ENCODE results near the gene PLAAT2. TPM values are rescaled to one million over a fixed set of nuclear protein-coding genes. Genes with fewer than 3 reads are reported as not detected.

The PLAAT2 gene
- total RNA-seq, 4 donors from 2014 or later: not detected

DNA sequence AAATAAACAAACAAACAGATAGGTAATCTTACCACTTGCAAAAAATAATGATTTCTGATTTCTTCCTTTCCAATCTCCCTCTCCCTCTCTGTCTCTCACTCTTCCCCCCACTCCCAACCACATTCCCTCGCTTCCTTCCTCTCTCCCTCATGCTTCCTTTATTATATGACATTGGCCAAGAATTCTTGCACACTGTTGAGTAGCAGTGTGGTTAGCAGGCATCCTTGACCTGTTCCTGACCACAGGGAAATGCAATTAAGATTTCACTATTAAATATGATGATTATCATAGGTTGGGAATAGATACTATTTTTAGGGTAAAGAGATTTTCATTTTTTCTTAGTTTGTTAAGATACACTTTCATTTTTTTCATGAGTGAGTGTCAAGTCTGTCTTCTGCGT is 41.3 kb downstream of the PLAAT2 start:
- Histone ChIP-seq H3K4me1 (no peaks in the 10 kb centered on the region), H3K27me3 (no peaks in the 10 kb centered on the region), H3K9me3 (peaks cover 0 to 5% (median 0%) of the 10 kb centered on the region in 4 donors), H3K4me3 (no peak overlapping the region), H3K36me3 (no peaks in the 10 kb centered on the region), H3K27ac (replicated peaks in 1 of 4) (no peak overlapping the region)
- WGBS: 87% methylated on average over 2 of the region's 2 CpGs
- TF ChIP-seq EP300 (IDR thresholded peaks at IDR 0.05) (no peak), POLR2AphosphoS5 (IDR thresholded peaks at IDR 0.05) (no peak), CTCF (IDR thresholded peaks at IDR 0.05) (no peak), POLR2A (IDR thresholded peaks at IDR 0.05; ENCODE audit: low read depth) (no peak)
- intact Hi-C loops (cut with DNase I): no loop called here
- DNase-seq (ENCODE audit: extremely low spot score): no peak

GRCh38 chr11:63520606-63521170 is 42.5 kb downstream of the PLAAT2 start:
- Histone ChIP-seq H3K36me3 (no peaks in the 10 kb centered on the region), H3K27me3 (no peaks in the 10 kb centered on the region), H3K4me3 (no peak overlapping the region), H3K4me1 (no peaks in the 10 kb centered on the region), H3K27ac (replicated peaks in 1 of 4) (no peak overlapping the region), H3K9me3 (peaks cover 0 to 5% (median 0%) of the 10 kb centered on the region in 4 donors)
- intact Hi-C loops (cut with DNase I): no loop called here
- DNase-seq (ENCODE audit: extremely low spot score): no peak
- TF ChIP-seq POLR2A (IDR thresholded peaks at IDR 0.05; ENCODE audit: low read depth): no peak
- no peak for TF ChIP-seq POLR2AphosphoS5 (IDR thresholded peaks at IDR 0.05)
- TF ChIP-seq EP300 (IDR thresholded peaks at IDR 0.05): no peak
- TF ChIP-seq CTCF (IDR thresholded peaks at IDR 0.05): no peak
- 90% methylated on average over 5 of the region's 5 CpGs for WGBS

DNA sequence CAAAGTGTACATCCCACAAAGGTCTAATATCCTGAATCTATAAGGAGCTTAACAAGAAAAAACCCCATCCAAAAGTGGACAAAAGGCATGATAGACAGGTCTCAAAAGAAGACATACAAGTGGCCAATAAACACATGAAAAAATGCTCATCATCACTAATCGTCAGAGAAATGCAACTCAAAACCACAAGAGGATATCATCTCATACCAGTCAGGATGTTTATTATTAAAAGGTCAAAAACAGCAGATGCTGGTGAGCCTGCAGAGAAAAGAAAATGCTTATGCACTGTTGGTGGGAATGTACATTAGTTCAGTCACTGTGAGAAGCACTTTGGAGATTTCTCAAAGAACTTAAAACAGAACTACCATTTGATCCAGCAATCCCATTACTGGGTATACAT is 44.6 kb downstream of the PLAAT2 start:
- peaks cover 0 to 5% (median 0%) of the 10 kb centered on the region in 4 donors for H3K9me3 ChIP-seq
- TF ChIP-seq POLR2A (IDR thresholded peaks at IDR 0.05; ENCODE audit: low read depth) (no peak), CTCF (IDR thresholded peaks at IDR 0.05) (no peak), EP300 (IDR thresholded peaks at IDR 0.05) (no peak), POLR2AphosphoS5 (IDR thresholded peaks at IDR 0.05) (no peak)
- H3K4me3 ChIP-seq: no peak overlapping the region
- H3K27ac ChIP-seq (replicated peaks in 1 of 4): no peak overlapping the region
- no peaks in the 10 kb centered on the region for H3K36me3 ChIP-seq
- intact Hi-C loops (cut with DNase I): no loop called here
- DNase-seq (ENCODE audit: extremely low spot score): no peak
- no peaks in the 10 kb centered on the region for H3K27me3 ChIP-seq
- WGBS: 13% methylated on average over 1 of the region's 1 CpG
- H3K4me1 ChIP-seq: no peaks in the 10 kb centered on the region

GRCh38 chr11:63517156-63517555 is 46.0 kb downstream of the PLAAT2 start:
- Histone ChIP-seq H3K4me3 (no peak overlapping the region), H3K27me3 (no peaks in the 10 kb centered on the region), H3K9me3 (no peaks in the 10 kb centered on the region), H3K36me3 (no peaks in the 10 kb centered on the region), H3K4me1 (no peaks in the 10 kb centered on the region), H3K27ac (replicated peaks in 1 of 4) (no peak overlapping the region)
- TF ChIP-seq CTCF (IDR thresholded peaks at IDR 0.05): no peak
- TF ChIP-seq EP300 (IDR thresholded peaks at IDR 0.05): no peak
- TF ChIP-seq POLR2A (IDR thresholded peaks at IDR 0.05; ENCODE audit: low read depth): no peak
- TF ChIP-seq POLR2AphosphoS5 (IDR thresholded peaks at IDR 0.05): no peak
- intact Hi-C loops (cut with DNase I): no loop called here
- DNase-seq (ENCODE audit: extremely low spot score): no peak
- WGBS: 96% methylated on average over 5 of the region's 5 CpGs

DNA sequence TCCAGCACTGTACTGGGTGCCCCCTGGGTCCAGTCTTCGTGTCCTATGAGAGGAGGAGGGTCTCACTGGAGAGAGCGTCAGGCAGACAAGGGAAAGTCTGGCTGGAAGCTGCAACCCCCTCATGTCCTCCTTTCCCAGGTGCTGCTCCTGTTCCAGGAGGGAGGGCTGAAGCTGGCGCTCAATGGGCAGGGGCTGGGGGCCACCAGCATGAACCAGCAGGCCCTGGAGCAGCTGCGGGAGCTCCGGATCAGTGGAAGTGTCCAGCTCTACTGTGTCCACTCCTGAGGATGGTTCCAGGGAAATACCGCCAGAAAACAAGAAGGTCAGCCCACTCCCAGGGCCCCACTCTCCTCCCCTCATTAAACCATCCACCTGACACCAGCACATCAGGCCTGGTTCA is 47.1 kb downstream of the PLAAT2 start:
- Histone ChIP-seq H3K36me3 (no peaks in the 10 kb centered on the region), H3K9me3 (no peaks in the 10 kb centered on the region), H3K4me1 (peaks cover 0 to 1% (median under 1%) of the 10 kb centered on the region in 4 donors), H3K27ac (replicated peaks in 1 of 4) (no peak overlapping the region), H3K27me3 (no peaks in the 10 kb centered on the region), H3K4me3 (no peak overlapping the region)
- whole genome bisulfite sequencing: 98% methylated on average over 6 of the region's 6 CpGs
- TF ChIP-seq EP300 (IDR thresholded peaks at IDR 0.05): no peak
- TF ChIP-seq POLR2A (IDR thresholded peaks at IDR 0.05; ENCODE audit: low read depth): no peak
- TF ChIP-seq CTCF (IDR thresholded peaks at IDR 0.05): no peak
- TF ChIP-seq POLR2AphosphoS5 (IDR thresholded peaks at IDR 0.05): no peak
- DNase-seq (ENCODE audit: extremely low spot score): no peak
- intact Hi-C loops (cut with DNase I): no loop called here
